Esophagus (tissue), 2 donors: Measurements from ENCODE around the gene TBC1D19. TPM values are rescaled to one million over a fixed set of nuclear protein-coding genes. Genes with fewer than 3 reads are reported as not detected.
A peak's percentile ranks its signal among the peaks of the same experiment; 100 is the strongest.

Experiments
- H3K27ac ChIP-seq, 2 donors: one replicate each; pipeline ENCODE4 v1.5.1; 2013; ENCODE audit warnings: low read depth in 2 of 2, mild to moderate bottlenecking in 2 of 2, inconsistent platforms in 1 of 2, low read length in 1 of 2, moderate library complexity in 1 of 2
- H3K27me3 ChIP-seq, 2 donors: one replicate each; pipeline ENCODE4 v1.6.1; 2013; ENCODE audit warnings: low read length in 2 of 2, control low read depth in 1 of 2, mild to moderate bottlenecking in 1 of 2; ENCODE audit not compliant: insufficient read depth in 2 of 2, control insufficient read depth in 1 of 2
- H3K36me3 ChIP-seq, 2 donors: one replicate each; pipeline ENCODE4 v1.6.1; 2013; ENCODE audit warnings: low read length in 1 of 2; ENCODE audit not compliant: control insufficient read depth in 2 of 2, insufficient read depth in 2 of 2
- H3K4me1 ChIP-seq, 2 donors: one replicate each; pipeline ENCODE4 v1.6.1; 2013; ENCODE audit warnings: low read length in 1 of 2; ENCODE audit not compliant: control insufficient read depth in 2 of 2, insufficient read depth in 2 of 2
- H3K4me3 ChIP-seq, 2 donors: one replicate each; pipeline ENCODE4 v1.5.1; 2013; ENCODE audit warnings: low read length in 2 of 2, mild to moderate bottlenecking in 2 of 2, low read depth in 1 of 2, moderate library complexity in 1 of 2
- H3K9me3 ChIP-seq, 2 donors: one replicate each; pipeline ENCODE4 v1.6.1; 2013; ENCODE audit warnings: mild to moderate bottlenecking in 2 of 2, low read depth in 1 of 2, low read length in 1 of 2, moderate library complexity in 1 of 2; ENCODE audit not compliant: control insufficient read depth in 2 of 2, insufficient read depth in 1 of 2
- WGBS, 2 donors: extraction: QIAGEN DNeasy Blood & Tissue Kit; methylation state at CpG; one replicate each; pipeline ENCODE4 v1.1.7; 2013; 5-methylcytosine and 5-hydroxymethylcytosine counted together
- polyA plus RNA-seq, 2 donors: library from polyadenylated mRNA; stranded (reverse); fragments of 200-250 nt; gene quantifications; one replicate each; pipeline ENCODE4 v1.2.3, GENCODE V29; 2013
- donor health status: healthy with polysubstance abuse.
- donor health status: Bipolar disorder and iron deficiency.

The TBC1D19 gene
- polyA plus RNA-seq, 2 donors, result 0.77 to 1.5 TPM

GRCh38 chr4:26731351-26732035, 147.6 kb downstream of the TBC1D19 start:
- Histone ChIP-seq H3K27ac (no peak overlapping the region), H3K4me1 (no peaks in the 10 kb centered on the region), H3K36me3 (no peaks in the 10 kb centered on the region), H3K27me3 (no peaks in the 10 kb centered on the region), H3K4me3 (no peak overlapping the region), H3K9me3 (no peaks in the 10 kb centered on the region)
- WGBS, 2 donors, result 79% methylated on average over 11 of the region's 11 CpGs

- H3K27me3 ChIP-seq, result no peaks in the 10 kb centered on the region
- H3K4me1 ChIP-seq, result no peaks in the 10 kb centered on the region
- H3K4me3 ChIP-seq, result no peak overlapping the region
- H3K9me3 ChIP-seq, result no peaks in the 10 kb centered on the region
- no peak overlapping the region for H3K27ac ChIP-seq
- WGBS, 2 donors, result 87 to 93% methylated on average over 3 of the region's 3 CpGs
- no peaks in the 10 kb centered on the region for H3K36me3 ChIP-seq
Measured at GRCh38 chr4:26732356-26732755, 148.5 kb downstream of the TBC1D19 start.

GRCh38 chr4:26736621-26737020, 152.7 kb downstream of the TBC1D19 start:
- H3K4me1 ChIP-seq, result no peaks in the 10 kb centered on the region
- H3K4me3 ChIP-seq, result no peak overlapping the region
- no peak overlapping the region for H3K27ac ChIP-seq
- H3K27me3 ChIP-seq, result no peaks in the 10 kb centered on the region
- no peaks in the 10 kb centered on the region for H3K9me3 ChIP-seq
- 64 to 68% methylated on average over 1 of the region's 1 CpG for WGBS, 2 donors
- no peaks in the 10 kb centered on the region for H3K36me3 ChIP-seq

- Histone ChIP-seq H3K36me3 (no peaks in the 10 kb centered on the region), H3K27ac (no peak overlapping the region), H3K27me3 (no peaks in the 10 kb centered on the region), H3K9me3 (no peaks in the 10 kb centered on the region), H3K4me1 (no peaks in the 10 kb centered on the region), H3K4me3 (no peak overlapping the region)
- WGBS, 2 donors, result 65 to 78% methylated on average over 1 of the region's 1 CpG
Measured at GRCh38 chr4:26737385-26737784, 153.5 kb downstream of the TBC1D19 start.

- Histone ChIP-seq H3K27ac (peak overlapping the region in 1 of 2 donors; percentile 13), H3K27me3 (no peaks in the 10 kb centered on the region), H3K36me3 (no peaks in the 10 kb centered on the region), H3K9me3 (no peaks in the 10 kb centered on the region), H3K4me1 (no peaks in the 10 kb centered on the region), H3K4me3 (no peak overlapping the region)
- 23 to 34% methylated on average over 2 of the region's 2 CpGs for WGBS, 2 donors
Measured at GRCh38 chr4:26741491-26741871, 157.6 kb downstream of the TBC1D19 start.

GRCh38 chr4:26746802-26747213, 162.9 kb downstream of the TBC1D19 start:
- Histone ChIP-seq H3K9me3 (no peaks in the 10 kb centered on the region), H3K36me3 (no peaks in the 10 kb centered on the region), H3K27me3 (no peaks in the 10 kb centered on the region), H3K4me1 (no peaks in the 10 kb centered on the region), H3K4me3 (no peak overlapping the region), H3K27ac (no peak overlapping the region)
- WGBS, 2 donors, result 74 to 88% methylated on average over 5 of the region's 5 CpGs

GRCh38 chr4:26748811-26749210, 164.9 kb downstream of the TBC1D19 start:
- H3K36me3 ChIP-seq, result no peaks in the 10 kb centered on the region
- no peaks in the 10 kb centered on the region for H3K9me3 ChIP-seq
- no peak overlapping the region for H3K4me3 ChIP-seq
- no peak overlapping the region for H3K27ac ChIP-seq
- H3K27me3 ChIP-seq, result no peaks in the 10 kb centered on the region
- H3K4me1 ChIP-seq, result no peaks in the 10 kb centered on the region

- Histone ChIP-seq H3K27me3 (no peaks in the 10 kb centered on the region), H3K27ac (no peak overlapping the region), H3K9me3 (no peaks in the 10 kb centered on the region), H3K4me1 (no peaks in the 10 kb centered on the region), H3K36me3 (no peaks in the 10 kb centered on the region), H3K4me3 (no peak overlapping the region)
- 87 to 96% methylated on average over 2 of the region's 2 CpGs for WGBS, 2 donors
Measured at GRCh38 chr4:26749867-26750266, 166.0 kb downstream of the TBC1D19 start.

- no peak overlapping the region for H3K27ac ChIP-seq
- H3K27me3 ChIP-seq, result no peaks in the 10 kb centered on the region
- no peaks in the 10 kb centered on the region for H3K9me3 ChIP-seq
- H3K36me3 ChIP-seq, result no peaks in the 10 kb centered on the region
- H3K4me1 ChIP-seq, result no peaks in the 10 kb centered on the region
- no peak overlapping the region for H3K4me3 ChIP-seq
Measured at GRCh38 chr4:26751004-26751403, 167.1 kb downstream of the TBC1D19 start.

GRCh38 chr4:26751838-26752237, 168.0 kb downstream of the TBC1D19 start:
- H3K36me3 ChIP-seq, result no peaks in the 10 kb centered on the region
- 85 to 89% methylated on average over 1 of the region's 1 CpG for WGBS, 2 donors
- H3K4me3 ChIP-seq, result no peak overlapping the region
- no peaks in the 10 kb centered on the region for H3K27me3 ChIP-seq
- no peaks in the 10 kb centered on the region for H3K9me3 ChIP-seq
- H3K27ac ChIP-seq, result no peak overlapping the region
- H3K4me1 ChIP-seq, result no peaks in the 10 kb centered on the region
